Gastrocnemius medialis (tissue), 4 donors: ENCODE data around the gene PDE4B. TPM values are rescaled to one million over a fixed set of nuclear protein-coding genes. Genes with fewer than 3 reads are reported as not detected.

Source experiments
- ATAC-seq, 2 donors: fragments of 150-250 bp; one replicate each; pipeline ENCODE4 v1.9.1; 2016
- DNase-seq, 2 donors: peaks; one replicate each; pipeline ENCODE4 v3.0.0-alpha.2; 2019
- H3K27ac ChIP-seq, 4 donors: fragments of 200-600 bp; sonication (generic); 1 replicate in 1 of 4; 2 replicates in 3 of 4; pipeline ENCODE4 v1.5.1; 2016 to 2018; ENCODE audit warnings: mild to moderate bottlenecking in 2 of 4, moderate library complexity in 1 of 4
- H3K27me3 ChIP-seq, 3 donors: fragments of 200-600 bp; sonication (generic) in 2 of 3; 1 replicate in 1 of 3; 2 replicates in 2 of 3; pipeline versions ENCODE4 v1.5.1 to v1.6.0; 2016 to 2019; ENCODE audit warnings: mild to moderate bottlenecking in 1 of 3, moderate library complexity in 1 of 3
- H3K36me3 ChIP-seq, 2 donors: fragments of 200-600 bp; sonication (generic) in 1 of 2; one replicate each; pipeline ENCODE4 v1.5.1; 2017 to 2018
- H3K4me1 ChIP-seq, 2 donors: fragments of 200-600 bp; sonication (generic) in 1 of 2; one replicate each; pipeline ENCODE4 v1.5.1; 2016 to 2017; ENCODE audit warnings: mild to moderate bottlenecking in 2 of 2
- H3K4me3 ChIP-seq, 4 donors: fragments of 200-600 bp; sonication (generic) in 3 of 4; 1 replicate in 1 of 4; 2 replicates in 3 of 4; pipeline ENCODE4 v1.5.1; 2016 to 2019; ENCODE audit warnings: mild to moderate bottlenecking in 2 of 4
- H3K9me3 ChIP-seq, 3 donors: fragments of 200-600 bp; sonication (generic) in 2 of 3; 1 replicate in 1 of 3; 2 replicates in 2 of 3; pipeline ENCODE4 v1.5.1; 2016 to 2019
- CTCF ChIP-seq, 5 experiments: fragments of 450-650 bp in 3 of 5; fragments of 200-600 bp in 2 of 5; sonication (generic) in 2 of 5; IDR thresholded peaks in 4 of 5; conservative IDR thresholded peaks in 1 of 5; 1 replicate in 4 of 5; 2 replicates in 1 of 5; pipeline ENCODE4 v1.5.1; 2016 to 2019; ENCODE audit warnings: antibody characterized with exemption in 5 of 5, mild to moderate bottlenecking in 3 of 5, moderate library complexity in 3 of 5
- POLR2A ChIP-seq, 2 donors: fragments of 450-650 bp; IDR thresholded peaks; one replicate each; pipeline ENCODE4 v1.6.1; 2017; ENCODE audit warnings: antibody characterized with exemption in 2 of 2, mild to moderate bottlenecking in 2 of 2, moderate library complexity in 2 of 2
- in situ Hi-C, 4 donors: fragments of 200-750 bp; cut with MboI; loops; one replicate each; pipeline versions ENCODE4 v1.15.0 to v1.8.0; 2017; ENCODE audit warnings: low sequenced_read_pairs in 4 of 4
- intact Hi-C: fragments of 100-400 bp; cut with DNase I; formaldehyde crosslinking; loops from one replicate; pipeline ENCODE4 v1.15.1; 2023; ENCODE audit warnings: low total_unique reads
- total RNA-seq, 4 donors: library from RNA; depleted of rRNA; stranded (reverse); fragments of >200 nt; gene quantifications; one replicate each; pipeline versions ENCODE4 v1.1.0 to v1.2.3, GENCODE V29; 2016

PDE4B gene
- total RNA-seq, 4 donors from 2014 or later, result 4.5 to 8.5 (median 7.9) TPM

- Histone ChIP-seq H3K4me1 (peaks cover 10 to 18% of the 10 kb centered on the region in 2 donors), H3K36me3 (peaks cover 0 to 13% of the 10 kb centered on the region in 2 donors), H3K9me3 (no peaks in the 10 kb centered on the region), H3K27ac (peak overlapping the region; percentile 44 to 74 (median 67)), H3K27me3 (no peaks in the 10 kb centered on the region), H3K4me3 (no peak overlapping the region)
- in situ Hi-C loops, result no loop called here
- intact Hi-C loops, result no loop called here
- TF ChIP-seq CTCF (IDR thresholded peaks at IDR 0.05 in 4 of 5, conservative IDR thresholded peaks at IDR 0.05 in 1 of 5) (no peak), POLR2A (IDR thresholded peaks at IDR 0.05) (no peak)
- ATAC-seq, result no peak
- no peak for DNase-seq
Observed at GRCh38 chr1:66374561-66375111, 581.9 kb downstream of the PDE4B start.

- TF ChIP-seq CTCF (IDR thresholded peaks at IDR 0.05 in 4 of 5, conservative IDR thresholded peaks at IDR 0.05 in 1 of 5) (no peak), POLR2A (IDR thresholded peaks at IDR 0.05) (no peak)
- Histone ChIP-seq H3K4me1 (peaks cover 10 to 17% of the 10 kb centered on the region in 2 donors), H3K9me3 (no peaks in the 10 kb centered on the region), H3K27me3 (no peaks in the 10 kb centered on the region), H3K27ac (peak overlapping the region in 2 of 4 donors; percentile 62 to 74), H3K4me3 (no peak overlapping the region), H3K36me3 (peaks cover 0 to 11% of the 10 kb centered on the region in 2 donors)
- in situ Hi-C loops (no loop called here), intact Hi-C loops (no loop called here)
- DNase-seq, result no peak
- no peak for ATAC-seq
Observed at GRCh38 chr1:66375125-66375524, 582.4 kb downstream of the PDE4B start.

- ATAC-seq (no peak), DNase-seq (no peak)
- in situ Hi-C loops (no loop called here), intact Hi-C loops (no loop called here)
- no peaks in the 10 kb centered on the region for H3K27me3 ChIP-seq
- H3K27ac ChIP-seq, result no peak overlapping the region
- H3K9me3 ChIP-seq, result no peaks in the 10 kb centered on the region
- peaks cover 15 to 16% of the 10 kb centered on the region in 2 donors for H3K4me1 ChIP-seq
- no peak for TF ChIP-seq CTCF (IDR thresholded peaks at IDR 0.05 in 4 of 5, conservative IDR thresholded peaks at IDR 0.05 in 1 of 5)
- no peak for TF ChIP-seq POLR2A (IDR thresholded peaks at IDR 0.05)
- H3K36me3 ChIP-seq, result no peaks in the 10 kb centered on the region
- H3K4me3 ChIP-seq, result no peak overlapping the region
Observed at GRCh38 chr1:66380452-66381212, 587.9 kb downstream of the PDE4B start.

GRCh38 chr1:66381621-66382275 is 589.1 kb downstream of the PDE4B start:
- no peak for TF ChIP-seq CTCF (IDR thresholded peaks at IDR 0.05 in 4 of 5, conservative IDR thresholded peaks at IDR 0.05 in 1 of 5)
- TF ChIP-seq POLR2A (IDR thresholded peaks at IDR 0.05), result no peak
- Histone ChIP-seq H3K4me1 (peaks cover 15 to 16% of the 10 kb centered on the region in 2 donors), H3K4me3 (no peak overlapping the region), H3K27ac (no peak overlapping the region), H3K9me3 (no peaks in the 10 kb centered on the region), H3K36me3 (no peaks in the 10 kb centered on the region), H3K27me3 (no peaks in the 10 kb centered on the region)
- ATAC-seq (no peak), DNase-seq (no peak)
- in situ Hi-C loops (no loop called here), intact Hi-C loops (no loop called here)
